IMR-90 (cell line): ENCODE results near the gene PLCD4.

Experiments
- FOS ChIP-seq: fragments of 150-350 bp; IDR thresholded peaks from 2 replicates; pipeline ENCODE4 v1.6.1; 2016; ENCODE audit warnings: low read depth, low read length
- NFE2L2 ChIP-seq: fragments of 150-350 bp; IDR thresholded peaks from 2 replicates; pipeline ENCODE4 v1.6.1; 2016; ENCODE audit warnings: low read depth, mild to moderate bottlenecking, low read length
- POLR2A ChIP-seq: IDR thresholded peaks from 2 replicates; pipeline ENCODE4 v1.6.1; 2012; ENCODE audit warnings: mild to moderate bottlenecking, low read depth, low read length
- SMC3 ChIP-seq: fragments of 150-350 bp; IDR thresholded peaks from 2 replicates; pipeline ENCODE4 v1.6.1; 2016; ENCODE audit warnings: low read depth, mild to moderate bottlenecking, antibody characterized with exemption, low read length, moderate library complexity
- TF ChIP-seq, protein P1 (sequence below): conservative IDR thresholded peaks from 2 replicates; pipeline ENCODE4 v1.5.1; 2012; ENCODE audit warnings: mild to moderate bottlenecking, low read depth, low read length, improper control_type of control experiment

GRCh38 chr2:218564056-218564455 lies 43.6 kb upstream of the PLCD4 start:
- TF ChIP-seq, protein P1, sequence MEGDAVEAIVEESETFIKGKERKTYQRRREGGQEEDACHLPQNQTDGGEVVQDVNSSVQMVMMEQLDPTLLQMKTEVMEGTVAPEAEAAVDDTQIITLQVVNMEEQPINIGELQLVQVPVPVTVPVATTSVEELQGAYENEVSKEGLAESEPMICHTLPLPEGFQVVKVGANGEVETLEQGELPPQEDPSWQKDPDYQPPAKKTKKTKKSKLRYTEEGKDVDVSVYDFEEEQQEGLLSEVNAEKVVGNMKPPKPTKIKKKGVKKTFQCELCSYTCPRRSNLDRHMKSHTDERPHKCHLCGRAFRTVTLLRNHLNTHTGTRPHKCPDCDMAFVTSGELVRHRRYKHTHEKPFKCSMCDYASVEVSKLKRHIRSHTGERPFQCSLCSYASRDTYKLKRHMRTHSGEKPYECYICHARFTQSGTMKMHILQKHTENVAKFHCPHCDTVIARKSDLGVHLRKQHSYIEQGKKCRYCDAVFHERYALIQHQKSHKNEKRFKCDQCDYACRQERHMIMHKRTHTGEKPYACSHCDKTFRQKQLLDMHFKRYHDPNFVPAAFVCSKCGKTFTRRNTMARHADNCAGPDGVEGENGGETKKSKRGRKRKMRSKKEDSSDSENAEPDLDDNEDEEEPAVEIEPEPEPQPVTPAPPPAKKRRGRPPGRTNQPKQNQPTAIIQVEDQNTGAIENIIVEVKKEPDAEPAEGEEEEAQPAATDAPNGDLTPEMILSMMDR, result no peak
- TF ChIP-seq FOS (no peak), NFE2L2 (no peak), POLR2A (no peak), SMC3 (no peak)
